Muscle of leg (tissue), 11 donors: ENCODE measurements around the gene PIGS. TPM values are rescaled to one million over a fixed set of nuclear protein-coding genes. Genes with fewer than 3 reads are reported as not detected.

Source experiments
- DNase-seq: peaks from one replicate; pipeline ENCODE4 v3.0.0; 2013
- H3K27ac ChIP-seq: one replicate; pipeline ENCODE4 v1.5.1; 2013; ENCODE audit warnings: mild to moderate bottlenecking, low read length, control low read depth
- H3K27me3 ChIP-seq: one replicate; pipeline ENCODE4 v1.6.1; 2013; ENCODE audit warnings: low read length; ENCODE audit not compliant: control insufficient read depth, insufficient read depth
- H3K36me3 ChIP-seq: one replicate; pipeline ENCODE4 v1.6.1; 2013; ENCODE audit warnings: low read length; ENCODE audit not compliant: control insufficient read depth, insufficient read depth
- H3K4me1 ChIP-seq: one replicate; pipeline ENCODE4 v1.6.1; 2013; ENCODE audit warnings: low read length; ENCODE audit not compliant: control insufficient read depth, insufficient read depth
- H3K4me3 ChIP-seq: one replicate; pipeline ENCODE4 v1.5.1; 2013; ENCODE audit warnings: low read length, control low read depth
- H3K9me3 ChIP-seq: replicated peaks from 2 replicates; pipeline ENCODE4 v1.6.1; 2013; ENCODE audit warnings: low read depth, low read length; ENCODE audit not compliant: control insufficient read depth
- WGBS: methylation state at CpG from one replicate; pipeline ENCODE4 v1.1.5; 2013; ENCODE audit warnings: missing lambda C conversion rate; ENCODE audit not compliant: insufficient coverage; 5-methylcytosine and 5-hydroxymethylcytosine counted together
- polyA plus RNA-seq, 8 donors: library from polyadenylated mRNA; unstranded; fragments of 120-200 nt; gene quantifications; one replicate each; pipeline versions ENCODE4 v1.2.1 to v1.2.3, GENCODE V29; 2013; ENCODE audit warnings: inconsistent platforms in 1 of 8, low replicate concordance in 1 of 8; ENCODE audit not compliant: insufficient read length in 8 of 8, insufficient read depth in 1 of 8
- total RNA-seq: library from RNA; stranded (reverse); fragments of 120-200 nt; gene quantifications from one replicate; pipeline ENCODE4 v1.2.4, GENCODE V29; 2013

PIGS gene
- total and polyA plus RNA-seq, 9 donors, result 29.4 to 57.3 (median 44.7) TPM

GRCh38 chr17:28551421-28552175 is 19.7 kb downstream of the PIGS start:
- peak; percentile 35 for DNase-seq
- peak overlapping the region; percentile 67 for H3K4me3 ChIP-seq
- no peaks in the 10 kb centered on the region for H3K9me3 ChIP-seq
- no peaks in the 10 kb centered on the region for H3K27me3 ChIP-seq
- peak overlapping the region; percentile 35 for H3K27ac ChIP-seq
- 0% methylated on average over 6 of the region's 10 CpGs for WGBS
- peaks cover 42% of the 10 kb centered on the region for H3K36me3 ChIP-seq
- peaks cover 14% of the 10 kb centered on the region for H3K4me1 ChIP-seq

- Histone ChIP-seq H3K4me1 (peaks cover 14% of the 10 kb centered on the region), H3K9me3 (no peaks in the 10 kb centered on the region), H3K36me3 (peaks cover 35% of the 10 kb centered on the region), H3K27me3 (no peaks in the 10 kb centered on the region), H3K27ac (no peak overlapping the region), H3K4me3 (no peak overlapping the region)
- no peak for DNase-seq
- no CpG with 5 or more reads among the region's 1 CpG for WGBS
These were observed 20.5 kb downstream of the PIGS start for GRCh38 chr17:28550858-28551257.

DNA sequence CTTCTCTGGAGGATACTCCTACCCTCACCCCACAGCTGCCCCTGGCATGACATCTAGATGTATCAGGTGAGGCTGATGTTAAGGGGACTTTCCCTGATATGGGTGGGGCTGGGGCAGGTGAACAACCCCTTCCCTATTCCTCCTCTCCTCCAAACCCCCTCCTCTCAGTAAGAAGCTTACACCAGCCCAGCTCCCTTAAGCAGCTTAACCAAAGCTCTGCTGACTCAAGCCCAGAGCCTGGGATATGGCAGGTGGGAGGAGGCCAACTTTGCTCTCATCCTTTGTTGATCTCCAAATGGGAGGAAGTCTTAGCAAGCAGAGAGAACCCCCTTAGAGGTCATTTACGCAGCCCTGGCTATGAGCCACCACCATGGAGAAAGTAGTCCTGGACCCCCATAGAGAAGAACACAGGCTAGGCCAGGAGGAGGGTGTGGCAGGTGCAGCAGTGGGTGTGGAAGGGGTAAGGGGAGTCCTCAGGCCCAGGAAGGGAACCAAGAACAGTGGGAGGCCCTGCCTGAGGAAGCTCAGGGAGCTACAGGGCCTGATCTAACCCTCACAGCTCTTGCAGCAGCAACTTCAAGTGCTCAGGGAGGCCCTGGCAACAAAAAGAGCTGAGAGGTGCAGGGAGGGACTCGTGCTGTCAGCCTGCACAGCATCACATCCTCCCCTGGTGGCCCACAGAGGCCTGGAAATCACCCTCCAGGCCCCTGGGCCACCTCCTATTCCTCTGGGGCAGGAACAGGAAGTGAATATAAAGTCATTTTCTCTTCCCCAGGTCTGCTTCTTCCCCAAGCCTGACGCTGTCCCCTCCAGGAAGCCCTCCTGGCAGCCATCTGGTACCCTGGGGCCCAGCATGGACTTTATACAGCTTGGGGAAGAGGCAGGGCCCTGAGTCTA is 21.8 kb downstream of the PIGS start:
- peaks cover 23% of the 10 kb centered on the region for H3K36me3 ChIP-seq
- 60% methylated on average over 1 of the region's 3 CpGs for WGBS
- no peak for DNase-seq
- H3K27ac ChIP-seq, result no peak overlapping the region
- no peak overlapping the region for H3K4me3 ChIP-seq
- no peaks in the 10 kb centered on the region for H3K9me3 ChIP-seq
- H3K4me1 ChIP-seq, result peaks cover 14% of the 10 kb centered on the region
- H3K27me3 ChIP-seq, result no peaks in the 10 kb centered on the region

- H3K4me1 ChIP-seq, result peaks cover 14% of the 10 kb centered on the region
- no peaks in the 10 kb centered on the region for H3K9me3 ChIP-seq
- H3K4me3 ChIP-seq, result no peak overlapping the region
- DNase-seq, result no peak
- 100% methylated on average over 1 of the region's 6 CpGs for WGBS
- no peak overlapping the region for H3K27ac ChIP-seq
- H3K27me3 ChIP-seq, result no peaks in the 10 kb centered on the region
- peaks cover 14% of the 10 kb centered on the region for H3K36me3 ChIP-seq
These were observed 22.8 kb downstream of the PIGS start for GRCh38 chr17:28548417-28549130.

DNA sequence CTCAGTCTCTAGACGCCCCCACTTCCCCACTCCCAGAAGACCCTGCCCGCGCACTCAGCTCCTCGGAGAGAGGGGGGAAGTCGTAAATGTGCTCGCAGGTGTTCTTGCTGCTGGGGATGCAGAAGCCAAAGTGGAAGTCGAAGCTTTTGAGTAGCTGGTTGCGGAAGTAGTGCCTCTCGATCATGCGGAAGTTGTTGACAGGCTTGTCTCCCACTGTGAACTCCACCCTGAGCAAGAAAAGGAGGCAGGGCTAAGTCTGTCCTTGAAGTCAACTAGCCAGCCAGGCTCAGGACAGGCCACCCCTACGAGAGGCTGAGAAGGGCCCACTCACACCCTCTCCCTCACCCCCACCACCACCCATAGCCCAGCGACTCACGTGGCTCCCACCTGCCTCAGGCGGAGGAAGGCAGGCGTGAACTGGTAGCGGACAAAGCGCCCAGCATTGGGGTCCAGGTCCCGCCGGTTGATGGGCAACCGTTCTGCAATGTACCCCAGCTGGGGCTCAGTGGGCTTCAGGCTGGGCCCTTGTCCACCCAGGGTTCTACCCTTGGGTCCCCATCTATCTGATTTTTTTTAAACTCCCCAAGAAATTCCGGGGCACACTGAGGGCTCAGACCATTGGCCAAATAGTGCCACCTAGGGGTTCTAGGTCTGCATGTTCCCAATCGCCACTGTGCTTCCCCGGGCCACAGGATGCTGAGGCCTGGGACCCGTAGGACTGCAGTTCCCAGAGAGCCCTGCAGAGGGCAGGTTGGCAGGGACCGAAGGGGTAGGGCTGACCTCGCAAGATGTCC is 23.5 kb downstream of the PIGS start:
- WGBS, result 58% methylated on average over 17 of the region's 26 CpGs

GRCh38 chr17:28547096-28547622 is 24.2 kb downstream of the PIGS start:
- Histone ChIP-seq H3K4me1 (peaks cover 10% of the 10 kb centered on the region), H3K27me3 (no peaks in the 10 kb centered on the region), H3K9me3 (no peaks in the 10 kb centered on the region), H3K36me3 (peaks cover 12% of the 10 kb centered on the region), H3K27ac (no peak overlapping the region), H3K4me3 (no peak overlapping the region)
- WGBS, result 87% methylated on average over 9 of the region's 14 CpGs
- DNase-seq, result no peak

More for the DNA sequence above, 23.5 kb downstream of the PIGS start:
- DNase-seq, result peak; percentile 65
- Histone ChIP-seq H3K27ac (peak overlapping the region; percentile 20), H3K27me3 (no peaks in the 10 kb centered on the region), H3K4me3 (no peak overlapping the region), H3K9me3 (no peaks in the 10 kb centered on the region), H3K4me1 (peaks cover 13% of the 10 kb centered on the region), H3K36me3 (peaks cover 12% of the 10 kb centered on the region)

GRCh38 chr17:28545787-28546415 is 25.4 kb downstream of the PIGS start:
- H3K27ac ChIP-seq, result no peak overlapping the region
- no peak for DNase-seq
- no peaks in the 10 kb centered on the region for H3K9me3 ChIP-seq
- WGBS, result 59% methylated on average over 4 of the region's 6 CpGs
- no peak overlapping the region for H3K4me3 ChIP-seq
- no peaks in the 10 kb centered on the region for H3K27me3 ChIP-seq
- H3K4me1 ChIP-seq, result peaks cover 3% of the 10 kb centered on the region
- peaks cover 12% of the 10 kb centered on the region for H3K36me3 ChIP-seq

DNA sequence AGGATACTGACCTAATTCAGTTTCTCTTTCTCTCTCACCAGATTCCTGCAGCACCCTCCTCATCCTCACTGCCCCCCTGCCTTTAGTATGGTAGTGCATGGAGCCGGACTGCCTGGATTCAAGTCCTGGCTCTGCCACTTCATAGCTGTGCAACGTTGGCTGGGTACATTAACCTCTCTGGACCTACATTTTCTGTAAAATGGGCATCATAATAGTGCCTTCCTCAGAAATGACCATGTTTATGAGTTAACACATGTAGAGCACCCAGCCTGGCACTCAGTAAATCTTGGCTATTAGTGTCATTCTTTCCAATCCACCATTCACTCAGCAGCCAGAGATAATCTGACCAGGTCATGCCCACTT is 26.2 kb downstream of the PIGS start:
- Histone ChIP-seq H3K36me3 (peaks cover 12% of the 10 kb centered on the region), H3K9me3 (no peaks in the 10 kb centered on the region), H3K27me3 (no peaks in the 10 kb centered on the region), H3K27ac (no peak overlapping the region), H3K4me1 (peaks cover 3% of the 10 kb centered on the region), H3K4me3 (no peak overlapping the region)
- 100% methylated on average over 1 of the region's 2 CpGs for whole genome bisulfite sequencing
- no peak for DNase-seq
